Measurements from ENCODE around the gene NRP2. TPM values are rescaled to one million over a fixed set of nuclear protein-coding genes. Genes with fewer than 3 reads are reported as not detected.

NRP2 gene
- total RNA-seq, 2 experiments from 2014 or later, result 0.35 to 2.6 TPM

DNA sequence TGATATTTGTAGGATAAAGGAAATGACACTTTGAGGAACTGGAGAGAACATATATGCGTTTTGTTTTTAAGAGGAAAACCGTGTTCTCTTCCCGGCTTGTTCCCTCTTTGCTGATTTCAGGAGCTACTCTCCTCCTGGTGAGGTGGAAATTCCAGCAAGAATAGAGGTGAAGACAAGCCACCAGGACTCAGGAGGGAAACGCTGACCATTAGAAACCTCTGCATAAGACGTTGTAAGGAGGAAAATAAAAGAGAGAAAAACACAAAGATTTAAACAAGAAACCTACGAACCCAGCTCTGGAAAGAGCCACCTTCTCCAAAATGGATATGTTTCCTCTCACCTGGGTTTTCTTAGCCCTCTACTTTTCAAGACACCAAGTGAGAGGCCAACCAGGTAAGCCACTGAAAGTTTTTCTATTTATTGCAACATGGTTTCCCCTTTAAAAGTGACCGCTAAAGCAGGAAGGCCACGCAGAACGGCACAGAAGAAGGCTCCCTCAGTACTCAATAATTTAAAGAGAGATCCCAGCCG lies 735 bp downstream of the NRP2 start:
- Histone ChIP-seq H3K4me2 (ENCODE audit: low read length) (peak overlapping the region; percentile 89), H3K9me3 (ENCODE audit: low read length) (no peaks in the 10 kb centered on the region), H3K79me2 (ENCODE audit: insufficient read depth, low read depth, low read length) (no peaks in the 10 kb centered on the region), H3K9me2 (ENCODE audit: insufficient read depth, low read length) (no peaks in the 10 kb centered on the region), H2AFZ (ENCODE audit: low read length) (no peak overlapping the region; the same call in 1 of the 2 replicates), H3K36me3 (ENCODE audit: insufficient read depth, low read length) (no peaks in the 10 kb centered on the region), H3K27ac (ENCODE audit: low read depth, low read length, poor library complexity, severe bottlenecking) (no peak overlapping the region), H4K20me1 (ENCODE audit: insufficient read depth, low read length) (no peaks in the 10 kb centered on the region), H3K4me1 (ENCODE audit: insufficient read depth, low read length, poor library complexity, severe bottlenecking) (peaks cover 30% of the 10 kb centered on the region), H3K4me3 (ENCODE audit: low read depth, low read length, poor library complexity, severe bottlenecking) (peak overlapping the region; percentile 70)
- no TSS peak for BruUV-seq (replicated peaks)
- intact Hi-C loops (cut with micrococcal nuclease; ENCODE audit: unreplicated experiment), result loop anchor here (1.0 to 10.0 kb wide), 2 partner anchors 24 to 358 kb away; no protein-coding TSS in a partner anchor
- ChIA-PET CTCF (ENCODE audit: unreplicated experiment) (no interaction called here), POLR2A (interaction anchor here (0.6 to 1.5 kb wide), 3 partner anchors 22 to 742 kb away, joined by 3 to 8 read pairs (median 6); no protein-coding TSS in a partner anchor)
- TF ChIP-seq, protein P1, sequence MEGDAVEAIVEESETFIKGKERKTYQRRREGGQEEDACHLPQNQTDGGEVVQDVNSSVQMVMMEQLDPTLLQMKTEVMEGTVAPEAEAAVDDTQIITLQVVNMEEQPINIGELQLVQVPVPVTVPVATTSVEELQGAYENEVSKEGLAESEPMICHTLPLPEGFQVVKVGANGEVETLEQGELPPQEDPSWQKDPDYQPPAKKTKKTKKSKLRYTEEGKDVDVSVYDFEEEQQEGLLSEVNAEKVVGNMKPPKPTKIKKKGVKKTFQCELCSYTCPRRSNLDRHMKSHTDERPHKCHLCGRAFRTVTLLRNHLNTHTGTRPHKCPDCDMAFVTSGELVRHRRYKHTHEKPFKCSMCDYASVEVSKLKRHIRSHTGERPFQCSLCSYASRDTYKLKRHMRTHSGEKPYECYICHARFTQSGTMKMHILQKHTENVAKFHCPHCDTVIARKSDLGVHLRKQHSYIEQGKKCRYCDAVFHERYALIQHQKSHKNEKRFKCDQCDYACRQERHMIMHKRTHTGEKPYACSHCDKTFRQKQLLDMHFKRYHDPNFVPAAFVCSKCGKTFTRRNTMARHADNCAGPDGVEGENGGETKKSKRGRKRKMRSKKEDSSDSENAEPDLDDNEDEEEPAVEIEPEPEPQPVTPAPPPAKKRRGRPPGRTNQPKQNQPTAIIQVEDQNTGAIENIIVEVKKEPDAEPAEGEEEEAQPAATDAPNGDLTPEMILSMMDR (conservative IDR thresholded peaks at IDR 0.05; ENCODE audit: low read length), result no peak
- peak; percentile 14; the same call in 1 of the 2 replicates for TF ChIP-seq EZH2phosphoT487 (IDR thresholded peaks at IDR 0.05; ENCODE audit: borderline replicate concordance, low read depth, low read length)
- DNase-seq (ENCODE audit: low spot score), result no peak

- no peak for TF ChIP-seq EZH2phosphoT487 (IDR thresholded peaks at IDR 0.05; ENCODE audit: borderline replicate concordance, low read depth, low read length)
- TF ChIP-seq, protein P1 (conservative IDR thresholded peaks at IDR 0.05; ENCODE audit: low read length), result no peak
- intact Hi-C loops (cut with micrococcal nuclease; ENCODE audit: unreplicated experiment), result loop anchor here (10.0 kb wide), 1 partner anchor 359 kb away; no protein-coding TSS in a partner anchor
- no peak overlapping the region for H2AFZ ChIP-seq (ENCODE audit: low read length)
- H4K20me1 ChIP-seq (ENCODE audit: insufficient read depth, low read length), result no peaks in the 10 kb centered on the region
- H3K9me2 ChIP-seq (ENCODE audit: insufficient read depth, low read length), result no peaks in the 10 kb centered on the region
- H3K36me3 ChIP-seq (ENCODE audit: insufficient read depth, low read length), result no peaks in the 10 kb centered on the region
- CTCF ChIA-PET (ENCODE audit: unreplicated experiment), result no interaction called here
- DNase-seq (ENCODE audit: low spot score), result no peak
- no peak overlapping the region for H3K27ac ChIP-seq (ENCODE audit: low read depth, low read length, poor library complexity, severe bottlenecking)
- H3K4me2 ChIP-seq (ENCODE audit: low read length), result peak overlapping the region; percentile 89
- H3K9me3 ChIP-seq (ENCODE audit: low read length), result no peaks in the 10 kb centered on the region
- no TSS peak for BruUV-seq (replicated peaks)
- no peaks in the 10 kb centered on the region for H3K79me2 ChIP-seq (ENCODE audit: insufficient read depth, low read depth, low read length)
- H3K4me3 ChIP-seq (ENCODE audit: low read depth, low read length, poor library complexity, severe bottlenecking), result peak overlapping the region; percentile 70
- H3K4me1 ChIP-seq (ENCODE audit: insufficient read depth, low read length, poor library complexity, severe bottlenecking), result peaks cover 30% of the 10 kb centered on the region
- POLR2A ChIA-PET, result no interaction called here
Observed at GRCh38 chr2:205683502-205684367, 1.4 kb downstream of the NRP2 start.
